ENCODE data around the gene PKP3.
"Not testable (repeated sequence)": the region's sequence is repeated elsewhere in the genome, so short reads cannot be mapped to it uniquely, and the experiment has no call there.

Gene PKP3

GRCh38 chr11:375065-376025 is 18.7 kb upstream of the PKP3 start:
- H3K4me3 ChIP-seq (ENCODE audit: low read length), result no peak overlapping the region
- no peak for DNase-seq (ENCODE audit: low read depth, low spot score)

DNA sequence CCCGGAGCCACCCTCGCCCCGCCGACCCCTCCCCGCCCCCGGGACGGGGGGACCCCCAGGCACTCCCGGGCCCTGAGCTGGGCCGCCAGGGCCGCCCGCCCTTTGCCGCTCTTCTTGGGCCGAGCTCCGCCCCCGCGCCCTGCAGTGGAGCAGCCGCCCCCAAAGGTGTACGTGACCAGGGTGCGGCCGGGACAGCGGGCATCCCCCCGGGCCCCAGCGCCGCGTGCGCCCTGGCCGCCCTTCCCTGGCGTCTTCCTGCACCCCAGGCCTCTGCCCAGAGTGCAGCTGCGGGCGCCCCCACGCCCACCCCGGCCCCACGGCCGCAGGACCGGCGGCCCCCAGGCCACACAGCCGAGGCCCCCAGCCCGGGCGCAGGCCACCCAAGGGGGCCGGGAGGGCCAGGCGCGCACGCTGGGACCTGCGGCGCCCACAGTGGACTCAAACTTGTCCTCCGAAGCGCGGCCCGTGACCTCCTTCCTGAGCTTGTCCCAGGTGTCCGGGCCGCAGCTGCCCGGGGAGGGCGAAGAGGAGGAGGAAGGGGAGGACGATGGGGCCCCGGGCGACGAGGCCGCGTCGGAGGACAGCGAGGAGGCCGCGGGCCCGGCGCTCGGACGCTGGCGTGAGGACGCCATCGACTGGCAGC is 17.4 kb upstream of the PKP3 start:
- DNase-seq (ENCODE audit: low read depth, low spot score), result no peak
- H3K4me3 ChIP-seq (ENCODE audit: low read length), result no peak overlapping the region

- no peak overlapping the region for H3K4me3 ChIP-seq (ENCODE audit: low read length)
- no peak for DNase-seq (ENCODE audit: low read depth, low spot score)
Observed at GRCh38 chr11:377174-377865, 16.7 kb upstream of the PKP3 start.

DNA sequence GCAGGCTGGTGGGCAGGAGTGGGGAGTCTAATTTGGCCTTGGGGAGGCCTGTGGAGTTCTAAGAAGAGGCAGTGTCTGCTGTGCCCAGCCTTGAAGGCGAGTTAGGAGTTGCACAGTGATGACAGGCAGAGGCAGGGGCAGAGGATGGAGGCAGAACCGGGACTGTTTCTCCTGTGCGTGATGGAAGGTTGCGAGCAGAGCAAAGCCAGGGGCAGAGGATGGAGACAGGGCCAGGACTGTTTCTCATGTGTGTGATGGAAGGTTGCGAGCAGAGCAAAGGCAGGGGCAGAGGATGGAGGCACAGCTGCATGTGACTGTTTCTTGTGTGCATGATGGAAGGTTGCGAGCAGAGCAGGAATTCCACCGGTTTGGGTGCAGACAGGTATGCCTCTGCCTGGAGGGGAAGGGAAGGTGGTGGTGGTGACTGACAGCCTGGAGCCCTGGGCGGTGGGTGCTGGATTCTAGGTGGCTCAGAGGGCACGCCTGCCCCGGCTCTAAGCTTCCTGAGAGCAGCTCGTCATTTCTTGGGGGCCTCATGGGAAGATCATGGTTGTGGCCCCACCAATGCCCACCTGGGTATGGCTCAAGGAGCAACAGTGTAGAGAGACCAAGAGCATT is 16.0 kb upstream of the PKP3 start:
- no peak for DNase-seq (ENCODE audit: low read depth, low spot score)
- H3K4me3 ChIP-seq (ENCODE audit: low read length), result no peak overlapping the region

DNA sequence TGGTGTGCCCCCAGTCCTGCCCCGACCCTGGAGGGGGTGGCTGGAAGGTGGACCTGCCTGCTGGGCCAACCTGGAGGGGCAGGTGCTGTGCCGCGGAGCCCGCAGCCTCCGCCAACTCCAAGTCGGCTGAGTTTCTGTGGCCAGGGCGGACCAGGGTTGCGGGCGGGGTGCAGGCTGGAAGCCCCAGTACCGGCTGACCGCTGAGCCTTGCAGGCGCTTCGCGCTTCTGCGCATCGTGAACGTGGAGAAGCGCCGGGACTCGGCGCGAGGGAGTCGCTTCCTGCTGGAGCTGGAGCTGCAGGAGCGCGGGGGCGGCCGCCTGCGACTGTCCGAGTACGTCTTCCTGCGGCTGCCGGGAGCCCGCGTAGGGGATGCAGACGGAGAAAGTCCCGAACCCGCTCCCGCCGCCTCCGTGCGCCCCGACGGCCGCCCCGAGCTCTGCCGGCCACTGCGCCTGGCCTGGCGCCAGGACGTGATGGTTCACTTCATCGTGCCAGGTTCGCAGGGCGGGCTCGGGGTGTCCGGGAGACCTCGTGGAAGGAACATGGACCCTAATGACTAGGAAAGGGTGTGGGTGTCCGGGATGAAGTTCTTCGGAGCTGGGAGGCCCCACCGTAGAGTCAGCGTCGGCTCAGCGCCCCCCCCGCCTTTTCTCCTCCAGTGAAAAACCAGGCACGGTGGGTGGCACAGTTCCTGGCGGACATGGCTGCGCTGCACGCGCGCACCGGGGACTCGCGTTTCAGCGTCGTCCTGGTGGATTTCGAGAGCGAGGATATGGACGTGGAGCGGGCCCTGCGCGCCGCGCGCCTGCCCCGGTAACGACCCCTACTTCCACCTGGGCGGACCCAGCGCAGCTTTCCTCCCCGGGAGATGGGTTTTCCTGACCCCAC is 14.6 kb upstream of the PKP3 start:
- no peak overlapping the region for H3K4me3 ChIP-seq (ENCODE audit: low read length)
- no peak for DNase-seq (ENCODE audit: low read depth, low spot score)

DNA sequence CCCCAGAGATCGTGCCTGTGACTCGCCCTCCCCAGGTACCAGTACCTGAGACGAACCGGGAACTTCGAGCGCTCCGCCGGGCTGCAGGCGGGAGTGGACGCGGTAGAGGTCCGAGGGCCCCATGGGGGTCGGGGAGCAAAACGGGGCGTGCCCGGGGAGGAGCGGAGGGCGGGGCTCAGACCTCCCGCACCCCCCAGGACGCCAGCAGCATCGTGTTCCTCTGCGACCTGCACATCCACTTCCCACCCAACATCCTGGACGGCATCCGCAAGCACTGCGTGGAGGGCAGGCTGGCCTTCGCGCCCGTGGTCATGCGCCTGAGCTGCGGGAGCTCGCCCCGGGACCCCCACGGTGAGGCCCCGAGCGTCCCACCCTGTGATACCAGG is 13.9 kb upstream of the PKP3 start:
- no peak for DNase-seq (ENCODE audit: low read depth, low spot score)
- H3K4me3 ChIP-seq (ENCODE audit: low read length), result no peak overlapping the region

GRCh38 chr11:380491-380890 is 13.5 kb upstream of the PKP3 start:
- no peak for DNase-seq (ENCODE audit: low read depth, low spot score)
- H3K4me3 ChIP-seq (ENCODE audit: low read length), result no peak overlapping the region

GRCh38 chr11:380996-381395 is 13.0 kb upstream of the PKP3 start:
- no peak overlapping the region for H3K4me3 ChIP-seq (ENCODE audit: low read length)
- no peak for DNase-seq (ENCODE audit: low read depth, low spot score)

DNA sequence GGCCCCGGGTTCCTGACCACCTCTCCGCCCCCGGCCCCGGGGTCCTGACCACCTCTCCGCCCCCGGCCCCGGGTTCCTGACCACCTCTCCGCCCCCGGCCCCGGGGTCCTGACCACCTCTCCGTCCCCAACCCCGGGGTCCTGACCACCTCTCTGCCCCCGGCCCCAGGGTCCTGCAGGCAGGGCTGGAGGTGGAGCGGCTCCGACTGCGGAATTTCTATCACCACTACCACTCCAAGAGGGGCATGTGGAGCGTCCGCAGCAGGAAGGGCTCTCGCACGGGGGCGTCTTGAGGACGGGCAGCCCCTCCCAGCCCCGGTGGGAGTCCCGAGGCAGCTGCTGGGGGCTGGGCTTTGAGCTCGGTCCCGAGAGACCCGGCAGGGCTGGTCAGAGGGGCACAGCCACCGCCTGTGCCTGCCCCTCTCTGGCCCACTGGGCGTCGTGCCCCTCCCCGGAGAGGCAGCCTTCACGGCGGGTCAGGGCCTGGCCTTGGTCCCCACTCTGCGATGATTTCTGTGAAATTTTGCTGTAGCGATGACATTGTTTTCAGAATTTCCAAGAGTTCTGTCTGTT is 12.4 kb upstream of the PKP3 start:
- DNase-seq (ENCODE audit: low read depth, low spot score), result no peak
- H3K4me3 ChIP-seq (ENCODE audit: low read length), result no peak overlapping the region

DNA sequence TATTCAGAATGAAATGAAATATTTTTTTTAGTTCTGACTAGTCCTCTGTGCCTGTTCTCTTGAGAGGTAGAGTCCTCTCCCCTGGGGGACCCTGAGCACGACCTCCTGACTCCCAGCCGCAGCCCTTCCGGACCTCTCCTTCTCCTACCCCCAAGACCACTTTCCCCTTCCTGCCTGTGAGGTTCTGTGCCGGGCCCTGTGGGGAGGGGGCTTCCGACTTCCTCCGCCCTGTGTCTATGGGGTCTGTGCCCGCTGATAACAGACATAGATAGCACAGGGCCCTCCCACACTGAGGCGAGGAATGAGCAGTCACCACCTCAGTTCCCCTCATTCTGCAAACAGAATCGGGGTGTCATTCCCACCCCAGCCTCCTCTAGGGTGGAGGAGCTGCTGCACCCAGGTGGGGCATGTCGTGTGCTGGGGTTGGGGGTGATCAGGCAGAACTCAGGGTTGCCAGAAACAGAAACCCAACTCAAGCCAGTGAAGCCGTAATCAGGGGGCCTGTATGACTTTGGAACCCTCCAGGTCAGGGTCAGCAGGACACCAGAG is 11.9 kb upstream of the PKP3 start:
- H3K4me3 ChIP-seq (ENCODE audit: low read length), result no peak overlapping the region
- no peak for DNase-seq (ENCODE audit: low read depth, low spot score)

DNA sequence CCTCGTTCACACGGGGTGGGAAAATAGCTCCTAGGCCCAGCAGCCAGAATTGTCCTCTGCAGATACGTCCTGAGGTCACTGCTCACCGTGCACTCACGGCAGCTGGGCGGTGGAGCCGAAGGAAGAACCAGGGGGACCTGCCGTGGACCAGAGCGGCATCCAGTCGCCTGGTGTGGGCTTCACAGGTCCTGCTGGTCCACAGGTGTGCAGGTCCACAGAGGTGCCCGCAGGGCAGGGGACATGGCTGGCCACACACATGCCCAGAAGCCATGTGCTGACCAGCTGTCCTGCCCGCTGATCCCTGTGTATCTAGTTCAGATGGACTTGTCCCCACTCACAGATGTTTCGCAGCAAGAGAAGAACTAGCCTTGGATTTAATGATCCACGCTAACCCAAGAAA is 10.6 kb upstream of the PKP3 start:
- H3K4me3 ChIP-seq (ENCODE audit: low read length), result no peak overlapping the region
- no peak for DNase-seq (ENCODE audit: low read depth, low spot score)

DNA sequence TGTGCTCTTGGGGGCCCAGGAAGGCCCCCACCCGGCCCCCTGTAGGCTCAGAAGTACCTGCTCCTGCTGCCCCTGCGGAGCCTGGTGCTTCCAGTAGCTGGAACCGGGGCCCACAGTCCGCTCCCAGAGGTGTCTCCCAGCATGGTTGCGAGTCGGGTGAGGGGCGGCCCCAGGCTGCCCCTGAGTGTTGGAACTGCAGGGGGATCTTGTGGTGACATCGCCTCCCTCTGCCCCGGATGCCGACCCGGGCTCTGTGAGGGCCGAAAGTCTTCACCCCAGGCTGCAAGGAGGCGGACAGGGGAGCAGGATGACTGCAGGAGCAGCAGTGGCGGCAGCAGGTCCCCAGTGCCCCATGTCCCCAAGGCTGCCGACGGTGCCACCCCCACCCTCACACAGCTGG is 9.5 kb upstream of the PKP3 start:
- no peak overlapping the region for H3K4me3 ChIP-seq (ENCODE audit: low read length)
- no peak for DNase-seq (ENCODE audit: low read depth, low spot score)

DNA sequence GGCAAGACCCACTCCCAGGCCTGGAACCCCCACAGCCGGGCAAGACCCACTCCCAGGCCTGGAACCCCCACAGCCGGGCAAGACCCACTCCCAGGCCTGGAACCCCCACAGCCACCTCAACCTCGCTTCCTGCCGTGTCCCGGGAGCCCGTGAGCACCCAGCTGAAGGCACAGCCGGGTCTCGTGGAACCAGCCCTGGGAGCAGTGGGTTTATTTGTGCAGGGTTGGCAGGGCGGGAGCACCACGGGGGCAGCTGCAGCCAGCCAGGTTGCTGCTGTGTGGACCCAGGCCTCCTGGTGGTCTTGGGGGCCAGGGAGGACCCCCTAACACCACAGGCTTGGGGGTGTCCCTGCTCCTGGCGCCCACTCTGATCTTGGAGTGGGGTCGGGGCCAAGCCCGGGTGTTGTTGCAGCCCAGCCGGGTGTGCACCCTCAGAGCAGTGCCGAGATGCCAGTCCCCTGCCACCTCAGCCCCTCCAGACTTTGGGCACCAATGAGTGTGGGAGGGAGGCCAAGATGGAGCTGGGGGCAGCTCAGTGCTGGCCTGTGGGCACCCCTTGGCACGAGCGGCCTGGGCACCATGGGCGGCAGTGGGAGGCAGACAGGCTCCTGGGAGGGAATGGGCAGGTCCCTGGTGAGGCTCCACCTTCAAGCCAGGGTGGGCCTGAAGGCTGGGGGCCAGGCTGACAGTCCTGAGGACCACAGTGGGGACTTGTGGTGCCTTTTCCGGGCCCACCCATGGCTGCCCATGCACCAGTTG is 8.2 kb upstream of the PKP3 start:
- DNase-seq (ENCODE audit: low read depth, low spot score), result no peak
- no peak overlapping the region for H3K4me3 ChIP-seq (ENCODE audit: low read length)

GRCh38 chr11:386483-386882 is 7.5 kb upstream of the PKP3 start:
- no peak overlapping the region for H3K4me3 ChIP-seq (ENCODE audit: low read length)

DNA sequence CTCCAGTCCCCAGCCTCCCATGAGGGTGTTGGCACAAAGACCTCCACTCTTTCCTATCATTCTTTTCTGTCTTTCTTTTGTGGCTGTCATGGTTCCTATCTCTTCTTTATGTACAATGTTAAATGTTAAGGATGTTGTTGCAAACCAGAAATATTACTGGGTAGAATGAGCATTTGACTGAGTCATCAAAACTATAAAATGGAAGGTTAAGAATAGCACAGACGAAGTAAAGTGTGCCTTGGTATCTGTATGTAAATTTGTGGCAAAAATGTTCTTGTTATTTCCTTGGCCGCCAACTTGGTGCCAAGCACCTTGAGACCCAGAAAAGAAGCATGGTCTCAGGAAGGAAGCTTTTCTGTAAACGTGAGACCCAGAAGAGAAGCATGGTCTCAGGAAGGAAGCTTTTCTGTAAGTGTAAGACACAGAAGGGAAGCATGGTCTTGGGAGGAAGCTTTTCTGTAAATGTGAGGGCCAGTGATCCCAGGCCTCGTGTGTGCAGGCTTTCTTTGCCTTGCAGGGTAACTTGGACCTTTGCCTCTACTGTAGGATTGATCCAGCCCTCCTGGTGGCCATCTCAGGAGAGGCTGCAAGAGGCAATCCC is 6.7 kb upstream of the PKP3 start:
- no peak for DNase-seq (ENCODE audit: low read depth, low spot score)
- no peak overlapping the region for H3K4me3 ChIP-seq (ENCODE audit: low read length)

More at GRCh38 chr11:386483-386882, 7.5 kb upstream of the PKP3 start:
- DNase-seq (ENCODE audit: low read depth, low spot score), result no peak

DNA sequence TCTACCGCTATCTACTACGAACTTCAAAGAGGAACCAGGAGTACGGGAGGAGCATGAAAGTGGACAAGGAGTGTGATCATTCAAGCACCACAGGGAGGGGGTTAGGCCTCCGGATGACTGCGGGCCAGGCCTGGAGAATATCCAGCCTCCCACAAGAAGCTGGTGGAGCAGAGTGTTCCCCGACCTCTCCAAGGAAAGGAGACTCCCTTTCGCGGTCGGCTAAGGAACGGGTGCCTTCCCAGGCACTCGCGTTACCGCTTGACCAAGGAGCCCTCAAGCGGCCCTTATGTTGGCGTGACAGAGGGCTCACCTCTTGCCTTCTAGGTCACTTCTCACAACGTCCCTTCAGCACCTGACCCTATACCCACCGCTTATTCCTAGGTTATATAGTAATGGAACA is 4.6 kb upstream of the PKP3 start:
- not testable (repeated sequence) for H3K4me3 ChIP-seq (ENCODE audit: low read length); DNase-seq (ENCODE audit: low read depth, low spot score)

DNA sequence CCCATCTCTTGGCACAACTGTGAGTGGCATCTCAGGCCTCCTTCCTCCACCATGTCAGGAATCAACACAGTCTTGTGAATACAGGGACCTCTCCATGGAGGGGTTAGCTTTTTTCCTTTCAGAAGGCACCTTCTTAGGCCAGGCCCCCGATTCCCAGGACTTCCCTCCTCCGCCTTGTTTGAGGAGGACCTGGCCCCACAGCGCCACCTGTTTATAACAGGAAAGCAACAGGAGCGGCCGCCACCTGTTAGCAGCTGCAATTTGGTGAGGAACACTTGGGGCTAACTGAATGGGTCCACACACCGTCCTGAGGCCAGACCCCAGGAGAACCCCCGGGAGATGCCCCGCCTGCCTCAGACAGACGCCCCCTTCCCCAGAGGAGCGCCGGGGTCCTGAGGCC is 3.8 kb upstream of the PKP3 start:
- no peak for DNase-seq (ENCODE audit: low read depth, low spot score)
- no peak overlapping the region for H3K4me3 ChIP-seq (ENCODE audit: low read length)

Data from Jurkat, Clone E6-1 (cell line).